NT2/D1 (cell line): ENCODE measurements around the gene MYO5C.

ENCODE experiments used
- SUZ12 ChIP-seq: IDR thresholded peaks from 2 replicates; pipeline ENCODE4 v1.6.1; 2011; ENCODE audit not compliant: insufficient read length, insufficient read depth; ENCODE audit errors: extremely low read depth
- YY1 ChIP-seq: IDR thresholded peaks from 2 replicates; pipeline ENCODE4 v1.6.1; 2011; ENCODE audit not compliant: insufficient read length, insufficient read depth
- ZNF274 ChIP-seq: IDR thresholded peaks from 2 replicates; pipeline ENCODE4 v1.6.1; 2011; ENCODE audit warnings: mild to moderate bottlenecking, low read depth, low read length

- TF ChIP-seq YY1 (no peak), ZNF274 (no peak), SUZ12 (no peak)
These were observed 52.3 kb downstream of the MYO5C start for GRCh38 chr15:52243286-52243685.
